HG03095 (cell line): ENCODE measurements around the gene CGREF1.
"Not testable (repeated sequence)": the region's sequence is repeated elsewhere in the genome, so short reads cannot be mapped to it uniquely, and the experiment has no call there.

Experiments
- ATAC-seq: cut with Tn5 transposase; IDR thresholded peaks from one replicate; pipeline ENCODE4 v1.9.1; 2021; ENCODE audit warnings: moderate library complexity; ENCODE audit not compliant: unreplicated experiment

Gene CGREF1

GRCh38 chr2:27076323-27076722 is 42.6 kb downstream of the CGREF1 start:
- no peak for ATAC-seq

- ATAC-seq = not testable (repeated sequence)
These were observed 43.4 kb downstream of the CGREF1 start for GRCh38 chr2:27075566-27075871.

- no peak for ATAC-seq
These were observed 44.0 kb downstream of the CGREF1 start for GRCh38 chr2:27074738-27075565.

GRCh38 chr2:27073782-27074181 is 45.1 kb downstream of the CGREF1 start:
- no peak for ATAC-seq

GRCh38 chr2:27072920-27073319 is 46.0 kb downstream of the CGREF1 start:
- ATAC-seq = no peak

GRCh38 chr2:27071990-27072830 is 46.7 kb downstream of the CGREF1 start:
- ATAC-seq = no peak

GRCh38 chr2:27071277-27071989 is 47.5 kb downstream of the CGREF1 start, which contains the start of gene OST4:
Gene OST4 (minus strand): TSS chr2:27071654.
- ATAC-seq = peak; percentile 76

- peak; percentile 3 for ATAC-seq
These were observed 48.2 kb downstream of the CGREF1 start for GRCh38 chr2:27070653-27071276.

- no peak for ATAC-seq
These were observed 48.8 kb downstream of the CGREF1 start for GRCh38 chr2:27069961-27070618.

GRCh38 chr2:27069436-27069835 is 49.5 kb downstream of the CGREF1 start:
- no peak for ATAC-seq

- no peak for ATAC-seq
These were observed 51.5 kb downstream of the CGREF1 start for GRCh38 chr2:27067385-27067784.

GRCh38 chr2:27065128-27065527 is 53.8 kb downstream of the CGREF1 start:
- ATAC-seq = no peak

- ATAC-seq = no peak
These were observed 58.6 kb downstream of the CGREF1 start for GRCh38 chr2:27060323-27060722.

- no peak for ATAC-seq
These were observed 59.6 kb downstream of the CGREF1 start for GRCh38 chr2:27059141-27059820.

GRCh38 chr2:27058210-27058609 is 60.7 kb downstream of the CGREF1 start:
- ATAC-seq = no peak

- ATAC-seq = no peak
These were observed 61.7 kb downstream of the CGREF1 start for GRCh38 chr2:27057184-27057583.

GRCh38 chr2:27054721-27055120 is 64.2 kb downstream of the CGREF1 start:
- ATAC-seq = no peak

- ATAC-seq = no peak
These were observed 65.2 kb downstream of the CGREF1 start for GRCh38 chr2:27053776-27054175.

- no peak for ATAC-seq
These were observed 65.6 kb downstream of the CGREF1 start for GRCh38 chr2:27053321-27053720.
